LNCaP clone FGC (cell line): Measurements from ENCODE around the gene VSTM2L.

Source experiments
- DNase-seq: peaks from one replicate; pipeline ENCODE4 v3.0.0-alpha.2; 2011; ENCODE audit warnings: low read depth
- H3K4me3 ChIP-seq: 2 replicates; pipeline ENCODE4 v1.5.1; 2011; ENCODE audit warnings: mild to moderate bottlenecking, low read depth, low read length, control low read depth
- TF ChIP-seq, protein P1 (sequence below): IDR thresholded peaks from 2 replicates; pipeline ENCODE4 v1.5.1; 2012; ENCODE audit warnings: mild to moderate bottlenecking; ENCODE audit not compliant: control insufficient read depth, insufficient read depth; ENCODE audit errors: extremely low read depth

VSTM2L gene

GRCh38 chr20:37976887-37977286, 74.0 kb downstream of the VSTM2L start:
- TF ChIP-seq, protein P1, sequence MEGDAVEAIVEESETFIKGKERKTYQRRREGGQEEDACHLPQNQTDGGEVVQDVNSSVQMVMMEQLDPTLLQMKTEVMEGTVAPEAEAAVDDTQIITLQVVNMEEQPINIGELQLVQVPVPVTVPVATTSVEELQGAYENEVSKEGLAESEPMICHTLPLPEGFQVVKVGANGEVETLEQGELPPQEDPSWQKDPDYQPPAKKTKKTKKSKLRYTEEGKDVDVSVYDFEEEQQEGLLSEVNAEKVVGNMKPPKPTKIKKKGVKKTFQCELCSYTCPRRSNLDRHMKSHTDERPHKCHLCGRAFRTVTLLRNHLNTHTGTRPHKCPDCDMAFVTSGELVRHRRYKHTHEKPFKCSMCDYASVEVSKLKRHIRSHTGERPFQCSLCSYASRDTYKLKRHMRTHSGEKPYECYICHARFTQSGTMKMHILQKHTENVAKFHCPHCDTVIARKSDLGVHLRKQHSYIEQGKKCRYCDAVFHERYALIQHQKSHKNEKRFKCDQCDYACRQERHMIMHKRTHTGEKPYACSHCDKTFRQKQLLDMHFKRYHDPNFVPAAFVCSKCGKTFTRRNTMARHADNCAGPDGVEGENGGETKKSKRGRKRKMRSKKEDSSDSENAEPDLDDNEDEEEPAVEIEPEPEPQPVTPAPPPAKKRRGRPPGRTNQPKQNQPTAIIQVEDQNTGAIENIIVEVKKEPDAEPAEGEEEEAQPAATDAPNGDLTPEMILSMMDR = no peak
- DNase-seq = no peak
- no peak overlapping the region for H3K4me3 ChIP-seq

DNA sequence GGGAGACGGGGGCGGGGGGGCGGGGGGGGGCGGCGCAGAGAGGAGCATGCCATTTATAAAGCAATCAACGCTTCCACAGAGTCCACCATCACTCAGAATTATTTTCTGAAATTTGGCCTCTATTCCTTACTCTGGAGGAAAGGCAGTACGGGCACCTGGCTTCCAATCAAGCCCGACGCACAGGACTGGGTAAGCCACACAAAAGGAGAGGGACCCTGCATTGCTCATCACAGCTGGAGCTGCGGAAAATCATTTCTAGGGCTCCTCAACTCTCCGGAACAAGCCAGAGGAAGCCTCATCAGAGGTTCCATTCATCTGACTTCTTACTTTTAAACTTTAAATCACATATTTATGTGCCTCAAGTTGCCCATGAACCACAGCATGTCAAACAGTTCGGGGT, 74.4 kb downstream of the VSTM2L start:
- DNase-seq = no peak
- TF ChIP-seq, protein P1 = no peak
- H3K4me3 ChIP-seq = no peak overlapping the region

DNA sequence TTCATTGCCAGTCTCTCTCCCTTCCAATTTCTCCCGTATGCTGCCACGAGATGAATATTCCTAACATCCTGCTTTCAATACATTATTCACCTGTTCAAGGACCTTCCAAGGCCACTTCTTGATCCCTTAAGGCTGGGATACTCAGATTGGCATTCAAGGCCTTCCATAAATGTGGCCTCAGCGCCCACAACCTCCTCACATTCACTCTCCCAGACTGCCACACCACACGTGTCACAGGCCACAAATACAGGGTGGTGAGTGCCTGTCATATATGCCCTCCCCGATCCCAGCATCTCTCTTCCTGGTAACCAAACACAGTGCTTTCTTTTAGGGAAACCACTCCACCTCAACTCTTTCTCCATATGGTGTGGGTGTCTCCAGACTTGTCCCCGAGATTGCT, 74.9 kb downstream of the VSTM2L start:
- no peak for DNase-seq
- TF ChIP-seq, protein P1 = no peak
- no peak overlapping the region for H3K4me3 ChIP-seq

- H3K4me3 ChIP-seq = no peak overlapping the region
- TF ChIP-seq, protein P1 = no peak
- DNase-seq = no peak
Observed at GRCh38 chr20:37979021-37979985, 76.4 kb downstream of the VSTM2L start.

DNA sequence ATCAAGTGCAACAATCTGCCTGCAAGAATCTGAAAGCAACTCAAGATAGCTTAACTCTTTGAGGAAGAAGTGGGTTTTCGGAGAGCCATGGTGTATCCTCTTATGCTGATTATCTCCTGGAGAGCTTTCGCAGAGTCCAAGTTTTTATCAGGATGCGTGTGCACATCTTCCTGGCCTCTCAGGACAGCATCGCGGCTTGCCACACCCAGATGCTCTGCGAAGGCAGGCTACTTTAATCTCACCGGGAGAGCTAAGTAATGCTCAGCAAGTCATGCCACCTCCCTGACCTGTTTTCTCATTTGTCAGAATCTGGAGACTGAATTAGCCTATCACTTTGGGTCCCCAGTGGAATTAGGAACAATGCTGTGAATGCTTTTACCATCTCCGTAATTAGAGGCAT, 77.5 kb downstream of the VSTM2L start:
- no peak for DNase-seq
- TF ChIP-seq, protein P1 = no peak

GRCh38 chr20:37980876-37981275, 77.9 kb downstream of the VSTM2L start:
- TF ChIP-seq, protein P1 = no peak
- H3K4me3 ChIP-seq = no peak overlapping the region
- no peak for DNase-seq

More for the DNA sequence above, 77.5 kb downstream of the VSTM2L start:
- H3K4me3 ChIP-seq = no peak overlapping the region
